HG02840 (cell line): Measurements from ENCODE around the gene RFX3.
"Not testable (repeated sequence)": the region's sequence is repeated elsewhere in the genome, so short reads cannot be mapped to it uniquely, and the experiment has no call there.

Experiments
- ATAC-seq: cut with Tn5 transposase; IDR thresholded peaks from one replicate; pipeline ENCODE4 v1.9.1; 2021; ENCODE audit warnings: mild to moderate bottlenecking, moderate library complexity, moderate number of reproducible peaks; ENCODE audit not compliant: unreplicated experiment, low FRiP score

Gene RFX3

DNA sequence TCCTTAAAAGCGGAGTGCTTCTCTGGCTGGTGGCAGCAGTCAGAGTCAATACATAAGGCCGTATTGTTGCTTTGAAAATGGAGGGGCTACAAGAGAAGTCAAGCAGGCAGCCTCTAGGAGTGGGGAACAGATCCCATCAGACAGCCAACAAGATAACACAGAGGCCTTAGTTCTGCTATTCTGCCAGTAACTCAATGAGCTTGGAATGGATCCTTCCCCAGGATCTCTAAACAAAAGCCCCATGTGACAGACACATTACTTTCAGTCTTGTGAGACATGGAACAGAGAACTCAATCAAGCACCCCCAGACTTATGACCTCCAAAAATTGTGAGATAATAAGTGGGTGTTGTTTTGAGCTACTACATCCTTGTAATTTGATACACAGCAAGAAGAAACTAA, 158.6 kb downstream of the RFX3 start:
- no peak for ATAC-seq

GRCh38 chr9:3361689-3362392, 164.0 kb downstream of the RFX3 start:
- no peak for ATAC-seq

- no peak for ATAC-seq
Measured at GRCh38 chr9:3361116-3361515, 164.7 kb downstream of the RFX3 start.

DNA sequence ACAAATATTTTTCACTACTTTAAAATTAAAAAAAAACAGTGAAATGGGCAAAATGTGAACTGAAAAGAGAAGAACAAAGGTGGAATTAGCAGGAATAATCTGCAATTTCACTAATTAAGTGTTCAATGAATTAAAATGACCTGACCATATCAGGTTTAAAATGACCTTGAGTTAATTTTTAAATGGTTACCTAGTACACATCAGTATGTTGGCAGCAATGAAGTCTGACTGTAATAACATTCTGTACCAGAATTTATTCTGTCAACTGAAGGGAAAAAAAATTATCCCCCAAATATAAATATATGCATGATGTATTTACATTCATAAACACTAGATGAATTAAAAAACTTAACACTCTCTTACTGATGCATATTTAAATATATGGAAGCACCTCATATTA, 165.6 kb downstream of the RFX3 start:
- ATAC-seq: no peak

DNA sequence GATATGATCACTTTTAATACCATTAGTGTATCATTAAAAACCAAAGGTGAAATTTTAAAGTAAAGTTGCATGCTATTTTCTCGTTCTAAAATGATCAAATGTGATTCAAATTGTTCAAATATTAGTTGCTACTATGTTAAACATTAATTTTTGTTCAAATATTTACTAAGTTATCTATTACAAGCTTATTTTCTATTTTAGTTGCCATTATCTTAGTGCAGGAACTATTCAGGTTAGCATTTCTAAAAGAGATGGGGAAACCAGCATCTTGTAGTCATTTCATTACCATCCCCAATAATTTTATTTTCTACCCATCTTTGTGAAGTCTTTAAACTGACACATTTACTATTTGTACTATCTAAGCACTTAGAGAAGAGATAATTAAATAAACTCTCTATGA, 166.0 kb downstream of the RFX3 start:
- no peak for ATAC-seq

GRCh38 chr9:3359048-3359692, 166.6 kb downstream of the RFX3 start:
- ATAC-seq: no peak

DNA sequence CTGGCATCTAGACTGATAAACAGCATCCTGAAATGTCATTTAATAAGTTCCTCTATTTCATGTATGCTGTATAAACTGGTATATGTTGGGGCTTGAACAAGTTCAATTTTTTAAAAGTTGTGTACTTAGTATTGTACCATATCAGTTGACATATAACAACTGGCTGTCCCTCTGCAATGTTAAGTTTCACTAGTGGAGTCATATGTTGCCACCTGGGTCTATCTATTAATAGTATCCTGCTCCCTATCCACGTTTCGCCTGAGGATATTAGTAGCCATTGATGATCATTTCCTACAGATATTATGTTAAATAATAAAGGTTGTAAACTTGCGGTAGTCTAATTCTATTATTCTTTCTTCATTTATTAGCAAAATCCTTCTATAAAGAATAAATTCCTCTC, 177.6 kb downstream of the RFX3 start:
- ATAC-seq: no peak

GRCh38 chr9:3346549-3346948, 179.3 kb downstream of the RFX3 start:
- ATAC-seq: no peak

DNA sequence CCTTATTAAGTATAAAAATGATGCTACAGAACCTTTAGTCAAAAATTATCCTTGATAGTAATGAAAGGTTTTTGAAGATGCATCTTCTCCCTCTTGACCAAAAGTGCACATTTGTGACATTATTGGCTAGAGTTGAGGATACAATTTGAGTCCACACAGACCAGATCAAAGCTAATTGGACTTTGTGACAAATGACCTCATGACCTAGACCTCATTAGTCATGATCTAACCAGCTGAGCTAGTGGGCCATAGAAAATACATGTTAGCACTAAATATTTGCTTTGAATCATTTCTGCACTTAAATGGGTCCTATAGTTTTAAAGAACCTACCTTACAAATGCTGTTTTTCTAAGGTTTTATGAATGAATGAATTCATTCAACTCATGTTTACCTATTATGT, 182.1 kb downstream of the RFX3 start:
- no peak for ATAC-seq

DNA sequence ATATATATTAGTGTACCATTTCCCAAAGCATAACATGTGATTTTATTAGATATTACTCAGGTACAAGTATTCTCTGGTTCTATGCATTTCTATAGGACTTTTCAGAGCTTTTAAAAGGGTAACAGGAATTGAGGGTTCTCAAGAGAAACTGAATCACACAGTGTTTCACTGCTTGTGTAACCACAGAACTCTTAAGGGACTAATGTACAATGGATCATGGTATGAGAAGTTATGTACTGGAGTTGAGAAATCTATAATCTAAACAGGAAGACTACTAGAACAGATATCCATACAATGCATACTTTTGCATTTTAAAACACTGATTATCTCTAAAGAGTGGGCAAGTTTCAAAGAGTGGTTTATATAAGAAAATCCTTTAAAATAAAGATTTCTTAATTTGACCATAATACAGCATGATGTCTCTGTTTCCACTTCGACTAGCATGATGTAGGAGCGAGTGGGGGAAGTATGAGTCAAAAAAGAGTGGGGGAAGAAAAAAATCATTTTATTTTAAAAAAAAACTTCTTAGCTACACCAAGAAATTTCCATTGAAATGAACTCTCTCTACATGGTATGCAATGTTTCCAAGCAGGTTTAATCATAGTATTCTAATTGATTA, 183.5 kb downstream of the RFX3 start:
- no peak for ATAC-seq

- ATAC-seq: no peak
Measured at GRCh38 chr9:3337515-3338225, 188.1 kb downstream of the RFX3 start.

- no peak for ATAC-seq
Measured at GRCh38 chr9:3336951-3337350, 188.8 kb downstream of the RFX3 start.

- ATAC-seq: no peak
Measured at GRCh38 chr9:3332802-3333201, 193.0 kb downstream of the RFX3 start.

- ATAC-seq: no peak
Measured at GRCh38 chr9:3331801-3332200, 194.0 kb downstream of the RFX3 start.

DNA sequence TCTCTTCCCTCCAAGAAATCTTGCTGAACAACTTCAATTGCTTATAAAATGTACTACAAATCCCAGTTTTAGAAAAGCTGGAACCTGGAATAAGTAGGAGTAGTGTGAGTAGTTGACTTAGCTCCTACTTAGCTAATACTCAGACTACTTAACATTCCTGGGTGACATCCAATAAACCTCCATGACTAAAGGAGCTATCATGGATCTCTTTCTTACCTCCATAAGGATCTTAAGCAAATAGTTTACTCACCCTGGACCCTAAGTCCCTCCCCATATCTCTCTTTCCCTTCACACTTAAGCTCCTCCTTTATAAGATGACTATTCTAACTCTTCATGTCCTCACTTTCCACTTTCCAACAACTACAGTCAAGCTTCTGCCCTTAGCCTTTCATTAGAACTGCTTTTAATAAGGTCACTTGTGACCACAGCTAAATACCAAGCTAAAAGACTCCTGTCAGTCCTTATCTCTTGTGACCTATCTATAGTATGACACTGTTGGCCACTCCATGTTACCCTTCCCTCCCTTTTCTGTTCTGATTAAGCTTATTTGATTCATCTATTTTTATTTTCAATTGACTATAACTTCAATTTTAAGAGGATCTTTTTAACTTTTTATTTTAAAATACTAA, 194.9 kb downstream of the RFX3 start:
- ATAC-seq: no peak

DNA sequence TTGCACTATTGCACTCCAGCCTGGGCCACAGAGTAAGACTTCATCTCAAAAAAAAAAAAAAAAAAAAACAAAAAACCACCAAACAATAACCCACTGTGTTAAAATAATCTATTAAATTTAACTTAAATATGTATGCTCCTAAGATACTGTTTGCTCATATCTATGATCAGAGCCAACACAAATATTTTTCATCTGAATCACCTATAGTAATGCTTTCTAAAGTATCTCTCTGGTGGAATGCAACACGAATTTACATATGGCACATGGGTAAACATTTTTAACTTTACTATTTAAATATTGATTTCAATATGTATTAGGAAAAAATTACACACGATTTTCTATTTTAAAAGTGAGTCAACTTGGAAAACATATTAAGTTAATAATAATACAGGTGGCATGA, 196.4 kb downstream of the RFX3 start:
- no peak for ATAC-seq

- ATAC-seq: no peak
Measured at GRCh38 chr9:3323714-3324113, 202.1 kb downstream of the RFX3 start.

GRCh38 chr9:3321186-3321585, 204.6 kb downstream of the RFX3 start:
- no peak for ATAC-seq

GRCh38 chr9:3312595-3312994, 213.2 kb downstream of the RFX3 start:
- ATAC-seq: not testable (repeated sequence)

DNA sequence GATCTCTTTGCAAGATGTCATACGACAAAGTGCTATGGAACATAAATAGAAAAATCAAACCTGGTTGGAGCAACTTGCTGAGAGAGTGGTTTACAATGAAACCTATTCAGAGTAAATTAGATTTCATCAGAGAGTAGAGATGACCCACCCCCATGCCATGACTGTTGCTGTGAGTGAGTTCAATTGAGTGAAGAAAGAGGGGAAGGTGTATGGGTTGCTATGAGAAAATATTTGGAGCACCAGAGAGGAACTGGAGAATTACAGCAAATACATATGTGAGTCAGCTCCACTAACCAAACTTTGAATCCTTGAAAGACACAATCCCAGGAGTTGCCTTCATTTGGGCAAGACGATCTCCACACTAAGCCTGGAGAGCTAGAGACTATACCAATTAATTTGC, 217.2 kb downstream of the RFX3 start:
- ATAC-seq: no peak

GRCh38 chr9:3304388-3304787, 221.4 kb downstream of the RFX3 start:
- not testable (repeated sequence) for ATAC-seq
